Smooth muscle cell (in vitro differentiated cells): ENCODE results near the gene BNIP5. TPM values are rescaled to one million over a fixed set of nuclear protein-coding genes. Genes with fewer than 3 reads are reported as not detected.

Experiments used
- DNase-seq: peaks from one replicate; lab custom pipeline; 2025; ENCODE audit not compliant: unreplicated experiment; lab: John Stamatoyannopoulos, UW
- H2AFZ ChIP-seq: fragments of 200-600 bp; sonication (generic); 2 replicates; pipeline ENCODE4 v1.6.0; 2016; ENCODE audit warnings: antibody characterized with exemption, low read depth, mild to moderate bottlenecking
- H3F3A ChIP-seq: fragments of 200-600 bp; sonication (generic); 2 replicates; pipeline ENCODE4 v1.6.0; 2017; ENCODE audit warnings: antibody characterized with exemption, low read depth
- H3K27ac ChIP-seq: fragments of 200-600 bp; sonication (generic); 2 replicates; pipeline ENCODE4 v1.5.1; 2016; ENCODE audit warnings: low read depth, mild to moderate bottlenecking
- H3K27me3 ChIP-seq: fragments of 200-600 bp; sonication (generic); 2 replicates; pipeline ENCODE4 v1.6.1; 2016; ENCODE audit warnings: low read depth, mild to moderate bottlenecking
- H3K36me3 ChIP-seq: fragments of 200-600 bp; sonication (generic); 2 replicates; pipeline ENCODE4 v1.5.1; 2016; ENCODE audit warnings: low read depth
- H3K4me1 ChIP-seq: fragments of 200-600 bp; sonication (generic); 2 replicates; pipeline ENCODE4 v1.5.1; 2016; ENCODE audit warnings: low read depth
- H3K4me2 ChIP-seq: fragments of 200-600 bp; sonication (generic); 2 replicates; pipeline ENCODE4 v1.6.0; 2016; ENCODE audit warnings: mild to moderate bottlenecking
- H3K4me3 ChIP-seq: fragments of 200-600 bp; sonication (generic); 2 replicates; pipeline ENCODE4 v1.5.1; 2016; ENCODE audit warnings: mild to moderate bottlenecking
- H3K79me2 ChIP-seq: fragments of 200-600 bp; sonication (generic); 2 replicates; pipeline ENCODE4 v1.6.0; 2016; ENCODE audit warnings: low read depth, mild to moderate bottlenecking
- H3K9ac ChIP-seq: fragments of 200-600 bp; sonication (generic); 2 replicates; pipeline ENCODE4 v1.6.0; 2016; ENCODE audit warnings: low read depth
- H3K9me3 ChIP-seq: fragments of 200-600 bp; sonication (generic); replicated peaks from 2 replicates; pipeline ENCODE4 v1.5.1; 2016; ENCODE audit warnings: low read depth
- H4K20me1 ChIP-seq: fragments of 200-600 bp; sonication (generic); 2 replicates; pipeline ENCODE4 v1.6.0; 2016; ENCODE audit warnings: low read depth
- whole genome bisulfite sequencing: methylation state at CpG from one replicate; pipeline ENCODE4 v1.1.7; 2016; ENCODE audit warnings: low lambda C conversion rate; 5-methylcytosine and 5-hydroxymethylcytosine counted together
- polyA plus RNA-seq: library from polyadenylated mRNA; unstranded; fragments of >200 nt; fragmentation: Nextera tagmentation; extraction: Ambion mirVana; gene quantifications from 2 replicates; pipeline ENCODE4 v1.2.1, GENCODE V29; 2016
- total RNA-seq: library from RNA; depleted of rRNA; stranded (reverse); fragments of >200 nt; gene quantifications from 2 replicates; pipeline ENCODE4 v1.2.3, GENCODE V29; 2014
- TF ChIP-seq, protein P1 (sequence below): fragments of 200-600 bp; sonication (generic); IDR thresholded peaks from 2 replicates; pipeline ENCODE4 v1.5.1; 2017; ENCODE audit warnings: borderline replicate concordance, mild to moderate bottlenecking, antibody characterized with exemption; ENCODE audit not compliant: insufficient read depth, poor library complexity, severe bottlenecking

BNIP5 gene
- total and polyA plus RNA-seq, 2 experiments from 2014 or later, result not detected

DNA sequence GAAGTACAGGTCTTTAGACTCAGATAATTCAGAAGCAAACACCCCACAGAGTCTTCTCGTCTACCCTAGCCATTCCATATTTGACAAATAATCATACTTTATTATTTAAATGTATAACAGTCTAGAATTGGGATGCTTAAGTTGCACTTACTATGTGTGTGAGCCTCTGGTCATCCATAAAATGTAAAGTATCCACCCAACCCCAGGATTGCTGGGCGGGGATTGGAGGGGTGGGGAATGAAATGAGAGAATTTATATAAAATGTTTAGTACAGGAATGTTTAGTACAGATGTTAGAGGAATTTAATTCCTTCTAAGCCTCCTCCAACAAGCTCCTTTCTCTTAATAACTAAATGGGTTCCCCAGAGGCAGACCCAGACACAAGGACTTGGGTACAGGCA lies 16.9 kb downstream of the BNIP5 start:
- no peaks in the 10 kb centered on the region for H4K20me1 ChIP-seq
- no peak overlapping the region for H3K9ac ChIP-seq
- H3K36me3 ChIP-seq, result no peaks in the 10 kb centered on the region
- no peaks in the 10 kb centered on the region for H3K4me1 ChIP-seq
- no peaks in the 10 kb centered on the region for H3K79me2 ChIP-seq
- H3K27ac ChIP-seq, result no peak overlapping the region
- H3F3A ChIP-seq, result no peaks in the 10 kb centered on the region
- DNase-seq, result no peak
- H2AFZ ChIP-seq, result no peak overlapping the region
- H3K4me3 ChIP-seq, result no peak overlapping the region
- no peaks in the 10 kb centered on the region for H3K9me3 ChIP-seq
- no peak overlapping the region for H3K4me2 ChIP-seq
- H3K27me3 ChIP-seq, result no peaks in the 10 kb centered on the region
- TF ChIP-seq, protein P1, sequence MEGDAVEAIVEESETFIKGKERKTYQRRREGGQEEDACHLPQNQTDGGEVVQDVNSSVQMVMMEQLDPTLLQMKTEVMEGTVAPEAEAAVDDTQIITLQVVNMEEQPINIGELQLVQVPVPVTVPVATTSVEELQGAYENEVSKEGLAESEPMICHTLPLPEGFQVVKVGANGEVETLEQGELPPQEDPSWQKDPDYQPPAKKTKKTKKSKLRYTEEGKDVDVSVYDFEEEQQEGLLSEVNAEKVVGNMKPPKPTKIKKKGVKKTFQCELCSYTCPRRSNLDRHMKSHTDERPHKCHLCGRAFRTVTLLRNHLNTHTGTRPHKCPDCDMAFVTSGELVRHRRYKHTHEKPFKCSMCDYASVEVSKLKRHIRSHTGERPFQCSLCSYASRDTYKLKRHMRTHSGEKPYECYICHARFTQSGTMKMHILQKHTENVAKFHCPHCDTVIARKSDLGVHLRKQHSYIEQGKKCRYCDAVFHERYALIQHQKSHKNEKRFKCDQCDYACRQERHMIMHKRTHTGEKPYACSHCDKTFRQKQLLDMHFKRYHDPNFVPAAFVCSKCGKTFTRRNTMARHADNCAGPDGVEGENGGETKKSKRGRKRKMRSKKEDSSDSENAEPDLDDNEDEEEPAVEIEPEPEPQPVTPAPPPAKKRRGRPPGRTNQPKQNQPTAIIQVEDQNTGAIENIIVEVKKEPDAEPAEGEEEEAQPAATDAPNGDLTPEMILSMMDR, result no peak
- WGBS, result 91% methylated on average over 2 of the region's 2 CpGs

DNA sequence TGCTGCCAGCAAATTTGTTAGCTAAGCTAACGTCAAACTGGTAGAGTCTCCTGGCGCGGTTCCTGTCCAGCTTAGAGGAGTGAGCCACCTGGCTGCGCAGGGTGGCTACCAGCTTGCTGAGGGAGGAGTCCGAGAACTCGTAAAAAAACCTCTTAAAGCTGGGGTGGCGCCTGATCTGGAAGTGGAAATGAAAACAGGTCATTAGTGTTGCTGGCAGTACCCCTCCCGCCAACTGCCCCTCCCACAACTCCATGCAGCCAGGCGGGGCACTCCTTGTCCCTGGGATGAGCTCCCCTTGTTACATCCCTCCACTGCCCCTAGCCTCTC lies 17.3 kb downstream of the BNIP5 start:
- H3K4me2 ChIP-seq, result no peak overlapping the region
- no peaks in the 10 kb centered on the region for H3K9me3 ChIP-seq
- no peak overlapping the region for H3K9ac ChIP-seq
- H2AFZ ChIP-seq, result no peak overlapping the region
- no peaks in the 10 kb centered on the region for H3K79me2 ChIP-seq
- H3K4me1 ChIP-seq, result peaks cover 1% of the 10 kb centered on the region
- H4K20me1 ChIP-seq, result no peaks in the 10 kb centered on the region
- 85% methylated on average over 9 of the region's 9 CpGs for WGBS
- H3K27me3 ChIP-seq, result no peaks in the 10 kb centered on the region
- DNase-seq, result no peak
- no peak overlapping the region for H3K27ac ChIP-seq
- H3K4me3 ChIP-seq, result no peak overlapping the region
- no peaks in the 10 kb centered on the region for H3K36me3 ChIP-seq
- no peaks in the 10 kb centered on the region for H3F3A ChIP-seq
- TF ChIP-seq, protein P1, result no peak

DNA sequence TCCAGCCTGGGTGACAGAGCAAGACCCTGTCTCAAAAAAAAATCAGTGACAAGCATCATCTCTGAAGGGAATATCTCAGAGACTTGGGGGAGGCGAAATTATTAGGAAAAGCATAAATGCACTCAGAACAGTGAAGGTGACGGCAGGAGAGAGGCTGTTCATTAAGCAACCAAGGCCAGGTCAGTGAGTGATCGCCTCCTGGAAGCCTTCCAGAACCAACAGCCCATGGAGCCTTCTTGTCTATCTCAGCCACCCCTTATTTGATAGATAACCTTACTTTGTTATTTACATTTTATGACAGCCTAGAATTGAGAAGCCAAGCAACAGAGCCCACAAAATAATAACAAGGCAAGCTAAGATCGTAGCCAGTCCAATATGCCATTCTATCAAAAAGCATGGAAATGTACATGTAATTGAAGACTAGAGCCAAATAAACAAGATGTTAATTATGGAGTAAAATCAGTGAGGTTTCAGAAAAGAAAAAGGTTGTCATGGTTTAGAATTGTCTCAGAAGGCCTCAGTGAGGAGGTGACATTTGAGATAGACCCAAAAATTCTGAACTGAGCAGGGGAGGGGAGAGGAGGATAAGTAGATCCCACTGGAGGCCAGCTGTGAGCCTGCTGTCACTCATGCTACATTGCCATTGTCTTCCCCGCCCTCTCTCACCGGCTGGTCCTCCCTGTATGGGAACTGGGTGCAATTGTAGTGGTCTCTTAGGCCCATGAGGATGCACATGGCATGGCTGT lies 17.8 kb downstream of the BNIP5 start:
- DNase-seq, result no peak
- no peak overlapping the region for H3K9ac ChIP-seq
- 83% methylated on average over 6 of the region's 6 CpGs for WGBS

More for the DNA sequence above, 17.8 kb downstream of the BNIP5 start:
- Histone ChIP-seq H4K20me1 (no peaks in the 10 kb centered on the region), H3K9me3 (no peaks in the 10 kb centered on the region), H2AFZ (no peak overlapping the region), H3K4me2 (no peak overlapping the region), H3K36me3 (no peaks in the 10 kb centered on the region), H3F3A (no peaks in the 10 kb centered on the region), H3K4me3 (no peak overlapping the region), H3K27me3 (no peaks in the 10 kb centered on the region), H3K79me2 (no peaks in the 10 kb centered on the region), H3K27ac (no peak overlapping the region), H3K4me1 (peaks cover 6% of the 10 kb centered on the region)
- TF ChIP-seq, protein P1, result no peak
